ENCODE measurements around the gene CXCL5.

- no peak for TF ChIP-seq CTCF (IDR thresholded peaks at IDR 0.05; ENCODE audit: insufficient read depth, low read length)
- no peak for TF ChIP-seq POLR2AphosphoS5 (IDR thresholded peaks at IDR 0.05; ENCODE audit: low read depth)
- no peak for TF ChIP-seq GABPA (IDR thresholded peaks at IDR 0.05; ENCODE audit: low read depth)
- no peak for TF ChIP-seq REST (IDR thresholded peaks at IDR 0.05; ENCODE audit: insufficient replicate concordance, low read depth)
Observed at GRCh38 chr4:73976716-73977115, 21.8 kb downstream of the CXCL5 start.
